WI38 (cell line): ENCODE data around the gene SEC14L1.
"Not testable (repeated sequence)": the region's sequence is repeated elsewhere in the genome, so short reads cannot be mapped to it uniquely, and the experiment has no call there.

Experiments used
- H3K4me3 ChIP-seq: 2 replicates; pipeline ENCODE4 v1.5.1; 2011; ENCODE audit warnings: low read depth, mild to moderate bottlenecking, control low read depth, low read length
- CTCF ChIP-seq: IDR thresholded peaks from 2 replicates; pipeline ENCODE4 v1.5.1; 2012; ENCODE audit warnings: low read depth, mild to moderate bottlenecking, control low read depth, low read length

Gene SEC14L1

GRCh38 chr17:77133087-77133638, 7.6 kb upstream of the SEC14L1 start:
- H3K4me3 ChIP-seq: no peak overlapping the region
- TF ChIP-seq CTCF: no peak

GRCh38 chr17:77136420-77136767, 4.4 kb upstream of the SEC14L1 start:
- no peak for TF ChIP-seq CTCF
- no peak overlapping the region for H3K4me3 ChIP-seq

GRCh38 chr17:77137111-77137510, 3.7 kb upstream of the SEC14L1 start:
- no peak overlapping the region for H3K4me3 ChIP-seq
- TF ChIP-seq CTCF: no peak

GRCh38 chr17:77137886-77138285, 2.9 kb upstream of the SEC14L1 start:
- H3K4me3 ChIP-seq: not testable (repeated sequence)

GRCh38 chr17:77140166-77140877, 447 bp upstream of the SEC14L1 start:
- peak overlapping the region; percentile 52 for H3K4me3 ChIP-seq
- TF ChIP-seq CTCF: no peak

GRCh38 chr17:77141846-77142449, 1.2 kb downstream of the SEC14L1 start:
- peak overlapping the region; percentile 86 for H3K4me3 ChIP-seq
- no peak for TF ChIP-seq CTCF

GRCh38 chr17:77142689-77143088, 1.9 kb downstream of the SEC14L1 start:
- H3K4me3 ChIP-seq: no peak overlapping the region
- no peak for TF ChIP-seq CTCF
